Measurements from ENCODE around the gene TSC22D3. TPM values are rescaled to one million over a fixed set of nuclear protein-coding genes. Genes with fewer than 3 reads are reported as not detected.

Gene TSC22D3
- total RNA-seq, 6 donors from 2014 or later: 309 to 1,061 (median 406) TPM

GRCh38 chrX:107776649-107777535 is 1.3 kb upstream of the TSC22D3 start:
- TF ChIP-seq POLR2AphosphoS5 (IDR thresholded peaks at IDR 0.05) (no peak), CTCF (IDR thresholded peaks at IDR 0.05) (peak; percentile 69 to 87 (median 79))
- DNase-seq (peak in 1 of 2 donors; percentile 88), ATAC-seq (ENCODE audit: low FRiP score in 2 of 2) (peak; percentile 89 to 90)
- peaks cover 0 to 4% (median 0%) of the 10 kb centered on the region in 4 donors for H3K27me3 ChIP-seq
- H3K36me3 ChIP-seq: no peaks in the 10 kb centered on the region
- H3K4me3 ChIP-seq: peak overlapping the region; percentile 2 to 64 (median 50)
- H3K27ac ChIP-seq: peak overlapping the region; percentile 73 to 89 (median 86)
- H3K9me3 ChIP-seq: no peaks in the 10 kb centered on the region
- peaks cover 0 to 9% (median 3%) of the 10 kb centered on the region in 4 donors for H3K4me1 ChIP-seq
- WGBS, 2 donors: 6 to 16% methylated on average over 17 to 20 of the region's 20 CpGs

DNA sequence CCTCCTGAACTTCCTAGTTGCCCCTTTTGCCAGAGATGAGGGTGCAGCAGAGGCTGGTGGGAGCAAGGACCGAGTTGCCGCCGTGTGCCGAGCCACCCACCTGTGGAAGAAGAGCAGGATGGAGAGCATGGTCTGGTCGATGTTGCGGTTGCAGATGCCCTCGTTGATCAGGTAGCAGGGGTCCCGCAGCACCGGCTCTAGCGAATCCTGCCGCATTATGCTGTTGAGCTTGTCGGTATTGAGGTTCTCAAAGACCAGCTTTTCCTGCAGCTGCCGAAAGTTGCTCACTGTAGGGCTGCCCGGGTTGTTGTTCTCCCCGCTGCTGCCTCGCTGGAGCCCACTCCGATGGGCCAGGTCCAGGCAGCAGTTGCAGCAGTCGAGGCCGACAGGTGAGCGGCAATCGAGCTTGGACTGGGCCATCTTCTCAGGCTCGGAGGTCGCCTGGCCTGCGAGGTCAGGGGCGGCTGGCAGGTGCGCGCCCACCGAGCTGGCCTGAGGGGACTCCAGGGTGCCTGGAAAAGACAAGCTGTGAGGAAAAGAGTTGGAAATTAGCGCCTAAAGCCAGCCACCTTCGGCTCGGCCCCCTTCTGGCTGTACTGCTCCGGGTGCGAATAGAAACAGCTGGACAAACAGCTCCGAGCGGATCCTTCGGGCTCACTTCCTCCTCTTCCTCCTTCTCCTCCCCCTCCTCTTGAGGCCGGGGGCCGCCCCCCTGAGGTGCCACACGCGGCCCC is 420 bp downstream of the TSC22D3 start:
- H3K27ac ChIP-seq: peak overlapping the region; percentile 73 to 89 (median 86)
- H3K27me3 ChIP-seq: peaks cover 0 to 4% (median 0%) of the 10 kb centered on the region in 4 donors
- no peaks in the 10 kb centered on the region for H3K36me3 ChIP-seq
- DNase-seq (peak in 1 of 2 donors; percentile 58), ATAC-seq (ENCODE audit: low FRiP score in 2 of 2) (peak; percentile 1 to 3)
- 44% methylated on average over 40 of the region's 40 CpGs; no CpG with 5 or more reads in 1 of the 2 donors for WGBS, 2 donors
- peaks cover 0 to 9% (median 3%) of the 10 kb centered on the region in 4 donors for H3K4me1 ChIP-seq
- peak overlapping the region; percentile 12 to 64 (median 50) for H3K4me3 ChIP-seq
- no peak for TF ChIP-seq POLR2A (IDR thresholded peaks at IDR 0.05)
- no peak for TF ChIP-seq POLR2AphosphoS5 (IDR thresholded peaks at IDR 0.05)
- TF ChIP-seq EP300 (IDR thresholded peaks at IDR 0.05): no peak
- TF ChIP-seq CTCF (IDR thresholded peaks at IDR 0.05): no peak
- H3K9me3 ChIP-seq: no peaks in the 10 kb centered on the region

DNA sequence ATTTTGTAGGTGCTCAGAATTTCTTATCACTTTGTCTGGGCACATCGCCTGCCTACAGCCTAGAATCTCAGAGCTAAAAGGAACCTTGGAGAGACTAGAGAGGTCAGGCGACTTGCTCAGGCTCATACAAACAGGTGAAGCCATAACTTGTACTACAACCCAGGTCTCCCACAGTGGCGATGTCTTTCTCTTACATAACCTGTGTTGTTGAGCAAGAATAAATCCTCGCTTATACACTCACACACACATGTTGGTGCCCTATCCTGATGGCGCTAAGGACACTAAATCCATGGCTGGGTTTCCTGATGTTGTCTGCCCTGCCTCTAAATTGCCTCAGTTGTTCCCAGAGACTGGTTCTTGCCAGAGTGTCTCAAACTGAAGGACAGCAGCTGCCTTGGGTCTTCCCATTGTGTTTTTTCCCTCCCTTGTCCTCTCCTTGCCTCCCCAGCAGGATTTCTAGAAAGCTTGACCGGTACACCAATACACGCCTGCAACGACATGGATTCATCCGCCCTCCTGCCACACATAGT is 1.6 kb downstream of the TSC22D3 start:
- Histone ChIP-seq H3K4me1 (peaks cover 0 to 9% (median 3%) of the 10 kb centered on the region in 4 donors), H3K27me3 (peaks cover 0 to 4% (median 0%) of the 10 kb centered on the region in 4 donors), H3K4me3 (peak overlapping the region; percentile 26 to 64 (median 50)), H3K27ac (peak overlapping the region in 3 of 4 donors; percentile 27 to 88 (median 42)), H3K36me3 (no peaks in the 10 kb centered on the region), H3K9me3 (no peaks in the 10 kb centered on the region)
- DNase-seq (no peak), ATAC-seq (ENCODE audit: low FRiP score in 2 of 2) (no peak)
- 64 to 70% methylated on average over 8 to 9 of the region's 9 CpGs for WGBS, 2 donors
- TF ChIP-seq POLR2A (IDR thresholded peaks at IDR 0.05): no peak
- no peak for TF ChIP-seq POLR2AphosphoS5 (IDR thresholded peaks at IDR 0.05)

GRCh38 chrX:107773206-107773605 is 2.4 kb downstream of the TSC22D3 start:
- TF ChIP-seq POLR2AphosphoS5 (IDR thresholded peaks at IDR 0.05) (no peak), EP300 (IDR thresholded peaks at IDR 0.05) (no peak), POLR2A (IDR thresholded peaks at IDR 0.05) (no peak), CTCF (IDR thresholded peaks at IDR 0.05) (no peak)
- peaks cover 0 to 4% (median 0%) of the 10 kb centered on the region in 4 donors for H3K27me3 ChIP-seq
- ATAC-seq (ENCODE audit: low FRiP score in 2 of 2): no peak
- no peaks in the 10 kb centered on the region for H3K9me3 ChIP-seq
- H3K4me1 ChIP-seq: peaks cover 0 to 9% (median 3%) of the 10 kb centered on the region in 4 donors
- H3K4me3 ChIP-seq: peak overlapping the region in 3 of 4 donors; percentile 45 to 64 (median 55)
- WGBS, 2 donors: 53 to 60% methylated on average over 8 of the region's 8 CpGs
- no peak for DNase-seq
- H3K27ac ChIP-seq: no peak overlapping the region
- H3K36me3 ChIP-seq: no peaks in the 10 kb centered on the region

Measured in upper lobe of left lung (tissue), 6 donors.